M059J (cell line): ENCODE results near the gene PHLDB2. TPM values are rescaled to one million over a fixed set of nuclear protein-coding genes. Genes with fewer than 3 reads are reported as not detected.

Experiments
- DNase-seq: peaks from one replicate; pipeline ENCODE4 v3.0.0-alpha.2; 2012; ENCODE audit warnings: low read depth
- total RNA-seq: library from RNA; depleted of rRNA; stranded (reverse); fragments of >200 nt; shearing (Covaris generic); gene quantifications from 2 replicates; pipeline ENCODE4 v1.2.3, GENCODE V29; 2014

Gene PHLDB2
- total RNA-seq, 1 experiment from 2014 or later: 89.3 TPM

- peak; percentile 63 for DNase-seq
Observed at GRCh38 chr3:111998636-111999483, 139.8 kb downstream of the PHLDB2 start, which contains the start of gene TAGLN3. TSS of gene TAGLN3 (plus strand) at chr3:111998922. CDS start at chr3:111999423, 501 bp downstream.

- no peak for DNase-seq
Observed at GRCh38 chr3:111999484-112000324, 140.6 kb downstream of the PHLDB2 start.

GRCh38 chr3:112000367-112000771, 141.3 kb downstream of the PHLDB2 start:
- DNase-seq: no peak

GRCh38 chr3:112000966-112001365, 141.9 kb downstream of the PHLDB2 start:
- no peak for DNase-seq

- DNase-seq: no peak
Observed at GRCh38 chr3:112001526-112001925, 142.5 kb downstream of the PHLDB2 start.

- peak; percentile 79 for DNase-seq
Observed at GRCh38 chr3:112002096-112002971, 143.3 kb downstream of the PHLDB2 start.

GRCh38 chr3:112003321-112004080, 144.4 kb downstream of the PHLDB2 start:
- DNase-seq: no peak

- no peak for DNase-seq
Observed at GRCh38 chr3:112004187-112004586, 145.1 kb downstream of the PHLDB2 start.

- no peak for DNase-seq
Observed at GRCh38 chr3:112004669-112005068, 145.6 kb downstream of the PHLDB2 start.

- DNase-seq: peak; percentile 38
Observed at GRCh38 chr3:112005091-112005672, 146.1 kb downstream of the PHLDB2 start.

- DNase-seq: peak; percentile 34
Observed at GRCh38 chr3:112007633-112008032, 148.6 kb downstream of the PHLDB2 start.

- no peak for DNase-seq
Observed at GRCh38 chr3:112009670-112010069, 150.6 kb downstream of the PHLDB2 start.

- no peak for DNase-seq
Observed at GRCh38 chr3:112010636-112011035, 151.6 kb downstream of the PHLDB2 start.

- no peak for DNase-seq
Observed at GRCh38 chr3:112011376-112011940, 152.4 kb downstream of the PHLDB2 start.

- no peak for DNase-seq
Observed at GRCh38 chr3:112012205-112012992, 153.3 kb downstream of the PHLDB2 start.

- peak; percentile 70 for DNase-seq
Observed at GRCh38 chr3:112013058-112013783, 154.2 kb downstream of the PHLDB2 start.

- DNase-seq: no peak
Observed at GRCh38 chr3:112013784-112014143, 154.7 kb downstream of the PHLDB2 start.

GRCh38 chr3:112017091-112017490, 158.0 kb downstream of the PHLDB2 start:
- no peak for DNase-seq

- no peak for DNase-seq
Observed at GRCh38 chr3:112018712-112019111, 159.6 kb downstream of the PHLDB2 start.
